GM04504 (cell line): ENCODE results near the gene ATXN2.
"Not testable (repeated sequence)": the region's sequence is repeated elsewhere in the genome, so short reads cannot be mapped to it uniquely, and the experiment has no call there.

ENCODE experiments used
- DNase-seq: peaks from one replicate; pipeline ENCODE4 v3.0.0-alpha.2; 2012; ENCODE audit warnings: low read depth

ATXN2 gene

GRCh38 chr12:111599453-111600204 lies 514 bp upstream of the ATXN2 start:
- DNase-seq, result peak; percentile 82

- no peak for DNase-seq
These were observed 1.1 kb downstream of the ATXN2 start for GRCh38 chr12:111597831-111598636.

- DNase-seq, result no peak
These were observed 1.9 kb downstream of the ATXN2 start for GRCh38 chr12:111596985-111597830.

- DNase-seq, result not testable (repeated sequence)
These were observed 3.7 kb downstream of the ATXN2 start for GRCh38 chr12:111595341-111595835.

- DNase-seq, result not testable (repeated sequence)
These were observed 7.6 kb downstream of the ATXN2 start for GRCh38 chr12:111591399-111592010.

GRCh38 chr12:111590552-111590951 lies 8.6 kb downstream of the ATXN2 start:
- no peak for DNase-seq

- no peak for DNase-seq
These were observed 9.5 kb downstream of the ATXN2 start for GRCh38 chr12:111589601-111590000.

GRCh38 chr12:111588010-111588409 lies 11.1 kb downstream of the ATXN2 start:
- DNase-seq, result no peak

- no peak for DNase-seq
These were observed 12.1 kb downstream of the ATXN2 start for GRCh38 chr12:111586986-111587385.

- DNase-seq, result no peak
These were observed 13.4 kb downstream of the ATXN2 start for GRCh38 chr12:111585690-111586089.

GRCh38 chr12:111584959-111585358 lies 14.2 kb downstream of the ATXN2 start:
- DNase-seq, result no peak

- DNase-seq, result not testable (repeated sequence)
These were observed 15.6 kb downstream of the ATXN2 start for GRCh38 chr12:111583506-111583905.

GRCh38 chr12:111582133-111582747 lies 16.9 kb downstream of the ATXN2 start:
- DNase-seq, result no peak

GRCh38 chr12:111581434-111582132 lies 17.5 kb downstream of the ATXN2 start:
- DNase-seq, result no peak

GRCh38 chr12:111580737-111581136 lies 18.4 kb downstream of the ATXN2 start:
- no peak for DNase-seq

GRCh38 chr12:111580119-111580425 lies 19.0 kb downstream of the ATXN2 start:
- no peak for DNase-seq

GRCh38 chr12:111578971-111579340 lies 20.2 kb downstream of the ATXN2 start:
- DNase-seq, result no peak

- DNase-seq, result no peak
These were observed 20.7 kb downstream of the ATXN2 start for GRCh38 chr12:111578276-111578970.

GRCh38 chr12:111574797-111575443 lies 24.2 kb downstream of the ATXN2 start:
- no peak for DNase-seq

GRCh38 chr12:111573476-111573875 lies 25.6 kb downstream of the ATXN2 start:
- DNase-seq, result no peak
